GM23248 (cell line): Measurements from ENCODE around the gene HBA1.

Experiments used
- EZH2 ChIP-seq: fragments of 200-600 bp; sonication (generic); IDR thresholded peaks from 2 replicates; pipeline ENCODE4 v1.6.1; 2018; ENCODE audit warnings: antibody characterized with exemption, mild to moderate bottlenecking; ENCODE audit not compliant: insufficient read depth, poor library complexity, severe bottlenecking
- EZH2phosphoT487 ChIP-seq: fragments of 200-600 bp; sonication (generic); IDR thresholded peaks from 2 replicates; pipeline ENCODE4 v1.6.1; 2018; ENCODE audit warnings: antibody characterized with exemption, moderate library complexity, mild to moderate bottlenecking, low read depth; ENCODE audit not compliant: insufficient read depth

- TF ChIP-seq EZH2phosphoT487 (no peak), EZH2 (no peak)
Measured at GRCh38 chr16:180681-181564, 4.4 kb downstream of the HBA1 start.
